ENCODE results near the gene LRP3.

Gene LRP3

DNA sequence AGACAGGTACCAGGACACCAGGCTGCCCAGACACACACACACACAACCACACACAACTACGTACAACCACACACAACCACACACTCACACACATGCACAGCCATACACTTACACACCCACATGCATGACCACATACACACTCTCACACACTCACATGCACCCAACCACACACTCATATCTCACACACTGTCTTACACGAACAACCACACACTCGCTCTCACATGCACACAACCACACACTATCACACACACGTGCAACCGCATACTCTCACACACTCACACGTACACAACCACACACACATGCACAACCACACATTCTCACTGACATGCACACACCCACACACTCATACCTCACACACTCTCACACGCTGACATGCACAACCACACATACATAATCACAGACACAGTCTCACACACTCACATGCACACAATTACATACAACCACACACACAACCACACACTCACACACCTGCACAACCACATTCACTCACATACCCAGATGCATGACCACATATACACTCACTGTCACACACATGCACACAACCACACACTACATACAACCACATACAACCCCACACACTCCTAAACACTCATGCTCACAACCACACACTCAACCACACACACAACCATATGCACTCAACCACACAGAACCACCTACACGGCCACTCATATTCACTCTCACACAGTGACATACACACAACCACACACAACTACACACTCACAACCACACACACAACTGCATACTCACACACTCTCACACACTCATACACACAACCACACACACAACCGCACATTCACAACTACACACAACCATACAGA, 39.1 kb downstream of the LRP3 start:
- no peak overlapping the region for H3K4me3 ChIP-seq (ENCODE audit: low read length)
- H2AFZ ChIP-seq (ENCODE audit: low read depth, low read length), result no peak overlapping the region
- H3K36me3 ChIP-seq (ENCODE audit: insufficient read depth, low read length), result no peaks in the 10 kb centered on the region
- peaks cover 6% of the 10 kb centered on the region for H3K9me3 ChIP-seq (ENCODE audit: low read length)
- H3K4me1 ChIP-seq (ENCODE audit: insufficient read depth, low read length), result no peaks in the 10 kb centered on the region
- peaks cover 8% of the 10 kb centered on the region for H3K27me3 ChIP-seq (ENCODE audit: insufficient read depth, low read length)

GRCh38 chr19:33234092-33234491, 40.0 kb downstream of the LRP3 start:
- Histone ChIP-seq H2AFZ (ENCODE audit: low read depth, low read length) (no peak overlapping the region), H3K9me3 (ENCODE audit: low read length) (peaks cover 3% of the 10 kb centered on the region), H3K4me3 (ENCODE audit: low read length) (no peak overlapping the region), H3K27me3 (ENCODE audit: insufficient read depth, low read length) (peaks cover 6% of the 10 kb centered on the region), H3K4me1 (ENCODE audit: insufficient read depth, low read length) (no peaks in the 10 kb centered on the region), H3K36me3 (ENCODE audit: insufficient read depth, low read length) (no peaks in the 10 kb centered on the region)

GRCh38 chr19:33234736-33235135, 40.6 kb downstream of the LRP3 start:
- H3K4me3 ChIP-seq (ENCODE audit: low read length), result no peak overlapping the region

DNA sequence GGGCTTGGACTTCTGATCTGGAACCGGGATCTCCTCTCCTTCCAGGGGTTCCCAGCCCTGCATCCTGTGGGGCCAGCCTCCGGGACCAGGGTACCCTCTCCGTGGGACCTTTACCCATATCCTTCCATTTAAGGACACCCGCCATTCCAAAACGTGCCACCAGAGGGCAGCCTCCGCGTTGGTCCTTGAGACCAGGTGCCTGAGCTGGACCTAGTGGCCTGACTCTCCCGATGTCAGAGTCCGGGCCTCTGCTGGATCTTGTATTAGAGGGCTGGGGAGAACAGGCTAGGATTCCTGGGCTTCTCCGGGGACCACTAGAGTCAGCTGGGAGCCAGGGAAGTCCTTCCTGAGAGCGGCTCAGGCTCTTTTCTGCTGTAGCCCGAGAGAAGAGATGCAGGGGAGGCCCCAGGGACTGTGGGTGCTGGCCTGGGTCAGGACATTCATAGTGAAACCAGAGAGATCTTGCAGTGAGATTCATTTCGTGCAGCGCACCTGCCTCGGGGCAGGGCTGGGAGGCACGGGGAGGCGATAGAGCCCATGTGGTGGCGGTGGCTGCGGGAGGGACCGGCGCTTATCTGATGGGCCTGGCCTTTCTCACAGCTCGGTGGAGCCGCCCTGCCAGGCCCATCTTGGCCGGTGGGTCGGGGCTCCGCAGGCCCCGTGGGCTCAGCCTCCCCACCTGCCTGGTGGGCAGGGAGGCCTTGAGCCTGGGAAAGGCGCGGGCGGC, 41.3 kb downstream of the LRP3 start:
- Histone ChIP-seq H3K4me3 (ENCODE audit: low read length) (no peak overlapping the region), H3K4me1 (ENCODE audit: insufficient read depth, low read length) (no peaks in the 10 kb centered on the region), H2AFZ (ENCODE audit: low read depth, low read length) (no peak overlapping the region), H3K27me3 (ENCODE audit: insufficient read depth, low read length) (peaks cover 3% of the 10 kb centered on the region), H3K36me3 (ENCODE audit: insufficient read depth, low read length) (no peaks in the 10 kb centered on the region), H3K9me3 (ENCODE audit: low read length) (no peaks in the 10 kb centered on the region)

More at GRCh38 chr19:33234736-33235135, 40.6 kb downstream of the LRP3 start:
- no peaks in the 10 kb centered on the region for H3K4me1 ChIP-seq (ENCODE audit: insufficient read depth, low read length)
- H3K9me3 ChIP-seq (ENCODE audit: low read length), result no peaks in the 10 kb centered on the region
- no peaks in the 10 kb centered on the region for H3K36me3 ChIP-seq (ENCODE audit: insufficient read depth, low read length)
- peaks cover 6% of the 10 kb centered on the region for H3K27me3 ChIP-seq (ENCODE audit: insufficient read depth, low read length)
- H2AFZ ChIP-seq (ENCODE audit: low read depth, low read length), result no peak overlapping the region

- H2AFZ ChIP-seq (ENCODE audit: low read depth, low read length), result no peak overlapping the region
- no peaks in the 10 kb centered on the region for H3K9me3 ChIP-seq (ENCODE audit: low read length)
- no peaks in the 10 kb centered on the region for H3K36me3 ChIP-seq (ENCODE audit: insufficient read depth, low read length)
- no peaks in the 10 kb centered on the region for H3K4me1 ChIP-seq (ENCODE audit: insufficient read depth, low read length)
- peaks cover 3% of the 10 kb centered on the region for H3K27me3 ChIP-seq (ENCODE audit: insufficient read depth, low read length)
- no peak overlapping the region for H3K4me3 ChIP-seq (ENCODE audit: low read length)
These were observed 41.8 kb downstream of the LRP3 start for GRCh38 chr19:33235996-33236350.

DNA sequence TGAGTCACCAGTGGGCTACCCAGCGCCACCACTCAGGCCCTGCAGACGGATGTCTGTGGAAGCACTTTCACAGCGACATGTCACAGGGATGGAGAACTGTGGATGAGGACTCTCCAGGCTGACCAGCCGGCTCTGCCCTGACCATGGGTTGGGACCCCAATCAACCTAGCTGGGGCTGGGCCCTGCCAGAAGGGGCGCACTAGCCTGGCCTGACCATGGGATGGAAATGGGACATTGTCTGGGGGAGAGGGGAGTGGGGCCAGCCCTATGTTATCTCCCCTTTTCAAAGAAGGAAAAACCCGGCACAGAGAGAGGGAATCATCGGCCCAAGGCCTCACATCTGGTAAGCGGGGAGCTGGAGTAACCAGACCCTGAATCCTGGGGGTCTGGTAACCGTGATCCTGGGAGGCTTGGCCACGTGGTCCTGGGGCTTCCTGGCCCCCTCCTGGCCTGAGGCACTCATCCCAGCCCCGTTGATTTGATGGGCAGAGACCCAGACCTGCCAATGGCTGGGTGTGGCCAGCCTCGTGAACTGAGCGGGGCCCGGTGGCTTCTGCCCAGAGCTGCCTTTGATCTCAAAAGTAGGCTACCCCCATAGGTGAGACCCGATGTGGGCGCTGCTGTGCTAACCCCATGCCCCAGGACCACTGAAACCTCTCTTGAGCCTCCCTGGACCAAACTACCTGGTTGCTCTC, 42.7 kb downstream of the LRP3 start:
- H3K4me3 ChIP-seq (ENCODE audit: low read length), result no peak overlapping the region
- H2AFZ ChIP-seq (ENCODE audit: low read depth, low read length), result no peak overlapping the region
- H3K36me3 ChIP-seq (ENCODE audit: insufficient read depth, low read length), result no peaks in the 10 kb centered on the region
- H3K9me3 ChIP-seq (ENCODE audit: low read length), result no peaks in the 10 kb centered on the region
- H3K27me3 ChIP-seq (ENCODE audit: insufficient read depth, low read length), result peaks cover 3% of the 10 kb centered on the region
- no peaks in the 10 kb centered on the region for H3K4me1 ChIP-seq (ENCODE audit: insufficient read depth, low read length)

GRCh38 chr19:33238481-33239149, 44.5 kb downstream of the LRP3 start:
- H3K4me1 ChIP-seq (ENCODE audit: insufficient read depth, low read length), result no peaks in the 10 kb centered on the region
- no peak overlapping the region for H3K4me3 ChIP-seq (ENCODE audit: low read length)
- H3K27me3 ChIP-seq (ENCODE audit: insufficient read depth, low read length), result peaks cover 3% of the 10 kb centered on the region
- no peak overlapping the region for H2AFZ ChIP-seq (ENCODE audit: low read depth, low read length)
- no peaks in the 10 kb centered on the region for H3K36me3 ChIP-seq (ENCODE audit: insufficient read depth, low read length)
- H3K9me3 ChIP-seq (ENCODE audit: low read length), result no peaks in the 10 kb centered on the region

GRCh38 chr19:33239223-33239975, 45.3 kb downstream of the LRP3 start:
- H3K4me3 ChIP-seq (ENCODE audit: low read length), result no peak overlapping the region
- H3K36me3 ChIP-seq (ENCODE audit: insufficient read depth, low read length), result no peaks in the 10 kb centered on the region
- no peaks in the 10 kb centered on the region for H3K4me1 ChIP-seq (ENCODE audit: insufficient read depth, low read length)
- no peak overlapping the region for H2AFZ ChIP-seq (ENCODE audit: low read depth, low read length)
- no peaks in the 10 kb centered on the region for H3K9me3 ChIP-seq (ENCODE audit: low read length)
- peaks cover 2% of the 10 kb centered on the region for H3K27me3 ChIP-seq (ENCODE audit: insufficient read depth, low read length)

DNA sequence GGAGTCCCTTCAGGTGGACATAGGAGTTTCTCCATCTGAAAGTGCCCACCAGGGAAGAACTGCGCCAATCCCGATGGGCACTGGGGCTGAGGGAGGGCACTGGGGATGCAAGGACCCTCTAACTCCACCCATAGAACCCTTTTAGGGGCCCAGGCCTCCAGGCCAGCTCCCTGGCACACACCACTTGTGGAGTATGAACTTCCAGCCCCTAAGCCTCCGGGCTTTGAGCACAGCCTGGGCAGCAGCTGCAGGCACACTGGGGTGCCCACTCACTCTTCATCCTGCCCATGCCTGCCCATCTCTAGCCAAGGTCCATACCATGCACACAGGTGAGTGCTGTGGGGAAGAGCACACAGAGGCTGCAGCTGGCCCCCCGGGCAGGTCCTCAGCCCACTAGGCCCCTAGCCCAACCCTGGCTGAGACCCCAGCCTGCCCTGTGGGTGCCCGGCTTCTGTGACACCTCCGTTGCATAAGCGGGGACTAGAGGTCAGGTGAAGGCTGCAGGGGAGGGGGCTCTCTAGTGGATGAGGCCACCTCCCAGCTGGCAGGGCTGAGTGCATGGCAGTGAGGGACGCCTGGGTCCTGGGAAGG, 46.1 kb downstream of the LRP3 start:
- Histone ChIP-seq H3K9me3 (ENCODE audit: low read length) (peaks cover 2% of the 10 kb centered on the region), H3K36me3 (ENCODE audit: insufficient read depth, low read length) (no peaks in the 10 kb centered on the region), H3K27me3 (ENCODE audit: insufficient read depth, low read length) (no peaks in the 10 kb centered on the region), H3K4me1 (ENCODE audit: insufficient read depth, low read length) (no peaks in the 10 kb centered on the region), H3K4me3 (ENCODE audit: low read length) (no peak overlapping the region), H2AFZ (ENCODE audit: low read depth, low read length) (no peak overlapping the region)

DNA sequence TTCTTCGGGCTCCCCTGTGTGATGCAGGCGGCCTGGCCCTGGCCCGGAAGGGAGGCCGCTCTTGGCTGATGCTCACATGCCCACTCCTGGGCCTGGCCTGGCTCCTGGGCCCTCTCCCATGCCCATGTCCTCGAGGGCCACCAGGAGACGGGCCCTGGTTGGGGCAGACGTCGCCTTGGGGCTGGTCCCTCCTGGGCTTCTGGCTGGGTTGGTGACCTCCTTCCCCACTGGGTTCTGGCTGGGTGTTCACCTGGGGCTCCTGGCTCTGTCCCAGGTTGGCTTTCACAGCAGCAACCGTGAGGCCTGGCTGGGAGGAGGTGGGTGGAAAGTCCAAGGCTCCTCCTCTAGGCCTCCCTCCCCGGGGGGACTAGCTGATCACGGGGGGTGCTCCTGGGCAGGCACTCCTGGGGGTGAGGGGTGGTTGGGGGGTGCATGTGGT, 47.0 kb downstream of the LRP3 start:
- H2AFZ ChIP-seq (ENCODE audit: low read depth, low read length), result no peak overlapping the region
- no peak overlapping the region for H3K4me3 ChIP-seq (ENCODE audit: low read length)
- H3K4me1 ChIP-seq (ENCODE audit: insufficient read depth, low read length), result no peaks in the 10 kb centered on the region
- H3K27me3 ChIP-seq (ENCODE audit: insufficient read depth, low read length), result no peaks in the 10 kb centered on the region
- peaks cover 2% of the 10 kb centered on the region for H3K9me3 ChIP-seq (ENCODE audit: low read length)
- H3K36me3 ChIP-seq (ENCODE audit: insufficient read depth, low read length), result no peaks in the 10 kb centered on the region

GRCh38 chr19:33241530-33242101, 47.5 kb downstream of the LRP3 start:
- no peaks in the 10 kb centered on the region for H3K36me3 ChIP-seq (ENCODE audit: insufficient read depth, low read length)
- H3K4me3 ChIP-seq (ENCODE audit: low read length), result no peak overlapping the region
- H2AFZ ChIP-seq (ENCODE audit: low read depth, low read length), result no peak overlapping the region
- H3K27me3 ChIP-seq (ENCODE audit: insufficient read depth, low read length), result no peaks in the 10 kb centered on the region
- H3K4me1 ChIP-seq (ENCODE audit: insufficient read depth, low read length), result no peaks in the 10 kb centered on the region
- H3K9me3 ChIP-seq (ENCODE audit: low read length), result peaks cover 2% of the 10 kb centered on the region

DNA sequence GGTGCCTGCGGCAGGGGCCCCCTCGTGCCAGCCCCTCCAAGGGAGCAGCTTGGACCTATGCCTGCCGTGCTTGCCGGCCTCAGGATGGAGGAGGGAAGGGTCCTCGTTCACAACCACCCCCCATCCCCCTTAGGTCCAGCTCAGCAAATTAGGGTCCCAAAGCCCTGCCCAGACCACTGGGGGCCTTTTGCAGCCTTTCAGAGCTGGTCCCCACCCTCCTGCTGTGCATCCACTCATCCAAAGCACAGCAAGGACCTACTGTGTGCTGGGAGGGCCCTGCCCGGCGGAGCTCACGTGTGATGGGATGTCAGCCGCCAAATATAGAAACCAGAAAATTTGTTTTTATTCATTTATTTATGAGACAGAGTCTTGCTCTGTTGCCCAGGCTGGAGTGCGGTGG, 48.0 kb downstream of the LRP3 start:
- peaks cover 2% of the 10 kb centered on the region for H3K9me3 ChIP-seq (ENCODE audit: low read length)
- no peak overlapping the region for H3K4me3 ChIP-seq (ENCODE audit: low read length)
- no peaks in the 10 kb centered on the region for H3K27me3 ChIP-seq (ENCODE audit: insufficient read depth, low read length)
- H3K4me1 ChIP-seq (ENCODE audit: insufficient read depth, low read length), result no peaks in the 10 kb centered on the region
- H3K36me3 ChIP-seq (ENCODE audit: insufficient read depth, low read length), result no peaks in the 10 kb centered on the region
- H2AFZ ChIP-seq (ENCODE audit: low read depth, low read length), result no peak overlapping the region

Data from neuron (in vitro differentiated cells).